ENCODE results near the gene RNF144A.

DNA sequence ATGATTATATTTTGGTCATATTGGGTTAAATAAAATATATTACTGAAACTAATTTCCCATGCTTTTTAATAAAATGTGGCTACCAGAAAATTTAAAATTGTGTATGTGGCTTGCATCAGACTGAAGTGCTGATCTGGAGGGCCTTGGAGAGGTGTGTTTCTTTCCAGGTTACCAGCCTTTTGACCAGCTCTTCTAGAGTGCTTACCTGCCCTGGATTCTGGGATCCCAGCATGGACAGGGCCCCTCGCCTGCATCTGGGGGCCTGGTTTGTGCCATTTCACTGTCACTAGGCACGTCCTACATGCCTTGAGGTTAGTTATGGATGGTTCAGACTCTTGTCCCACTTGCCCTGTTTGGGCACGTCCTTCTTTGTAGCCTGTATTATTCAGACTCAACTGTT lies 10.5 kb downstream of the RNF144A start:
- TF ChIP-seq POLR2A (IDR thresholded peaks at IDR 0.05) (no peak), POLR2AphosphoS5 (IDR thresholded peaks at IDR 0.05) (no peak)
- TF ChIP-seq, protein P1, sequence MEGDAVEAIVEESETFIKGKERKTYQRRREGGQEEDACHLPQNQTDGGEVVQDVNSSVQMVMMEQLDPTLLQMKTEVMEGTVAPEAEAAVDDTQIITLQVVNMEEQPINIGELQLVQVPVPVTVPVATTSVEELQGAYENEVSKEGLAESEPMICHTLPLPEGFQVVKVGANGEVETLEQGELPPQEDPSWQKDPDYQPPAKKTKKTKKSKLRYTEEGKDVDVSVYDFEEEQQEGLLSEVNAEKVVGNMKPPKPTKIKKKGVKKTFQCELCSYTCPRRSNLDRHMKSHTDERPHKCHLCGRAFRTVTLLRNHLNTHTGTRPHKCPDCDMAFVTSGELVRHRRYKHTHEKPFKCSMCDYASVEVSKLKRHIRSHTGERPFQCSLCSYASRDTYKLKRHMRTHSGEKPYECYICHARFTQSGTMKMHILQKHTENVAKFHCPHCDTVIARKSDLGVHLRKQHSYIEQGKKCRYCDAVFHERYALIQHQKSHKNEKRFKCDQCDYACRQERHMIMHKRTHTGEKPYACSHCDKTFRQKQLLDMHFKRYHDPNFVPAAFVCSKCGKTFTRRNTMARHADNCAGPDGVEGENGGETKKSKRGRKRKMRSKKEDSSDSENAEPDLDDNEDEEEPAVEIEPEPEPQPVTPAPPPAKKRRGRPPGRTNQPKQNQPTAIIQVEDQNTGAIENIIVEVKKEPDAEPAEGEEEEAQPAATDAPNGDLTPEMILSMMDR (IDR thresholded peaks at IDR 0.05 in 8 of 11, conservative IDR thresholded peaks at IDR 0.05 in 3 of 11), result no peak
